ENCODE results near the gene PEF1. TPM values are rescaled to one million over a fixed set of nuclear protein-coding genes. Genes with fewer than 3 reads are reported as not detected.
"Not testable (repeated sequence)": the region's sequence is repeated elsewhere in the genome, so short reads cannot be mapped to it uniquely, and the experiment has no call there.

PEF1 gene
- total RNA-seq, 1 donor from 2014 or later = 57.9 TPM

- Histone ChIP-seq H3K9me3 (ENCODE audit: insufficient read depth, low read depth, low read length) (no peaks in the 10 kb centered on the region), H3K9ac (ENCODE audit: low read length) (no peak overlapping the region), H3K4me1 (ENCODE audit: insufficient read depth, low read length) (peaks cover 23% of the 10 kb centered on the region), H3K27ac (ENCODE audit: low read depth, low read length) (no peak overlapping the region), H2AFZ (ENCODE audit: low read depth, low read length) (no peak overlapping the region), H4K20me1 (ENCODE audit: insufficient read depth, low read length) (no peaks in the 10 kb centered on the region), H3K36me3 (ENCODE audit: insufficient read depth, low read length) (no peaks in the 10 kb centered on the region), H3K4me3 (ENCODE audit: insufficient read depth, low read depth, low read length) (no peak overlapping the region), H3K4me2 (ENCODE audit: low read length) (no peak overlapping the region), H3K27me3 (ENCODE audit: insufficient read depth, low read length) (no peaks in the 10 kb centered on the region), H3K79me2 (ENCODE audit: insufficient read depth, low read length) (no peaks in the 10 kb centered on the region)
- FAIRE-seq = no peak
- Mint-ChIP-seq H3K9me3 (ENCODE audit: unreplicated experiment) (no peaks in the 10 kb centered on the region), H3K27ac (ENCODE audit: unreplicated experiment) (no peak overlapping the region), H3K4me1 (ENCODE audit: low read depth, unreplicated experiment) (peaks cover 9% of the 10 kb centered on the region), H3K36me3 (ENCODE audit: low read depth, unreplicated experiment) (peaks cover 3% of the 10 kb centered on the region), H3K4me3 (ENCODE audit: unreplicated experiment) (no peak overlapping the region), H3K27me3 (ENCODE audit: low read depth, unreplicated experiment) (peaks cover 28% of the 10 kb centered on the region)
- no peak for TF ChIP-seq EZH2 (IDR thresholded peaks at IDR 0.05; ENCODE audit: insufficient read depth, low read length)
- TF ChIP-seq, protein P1, sequence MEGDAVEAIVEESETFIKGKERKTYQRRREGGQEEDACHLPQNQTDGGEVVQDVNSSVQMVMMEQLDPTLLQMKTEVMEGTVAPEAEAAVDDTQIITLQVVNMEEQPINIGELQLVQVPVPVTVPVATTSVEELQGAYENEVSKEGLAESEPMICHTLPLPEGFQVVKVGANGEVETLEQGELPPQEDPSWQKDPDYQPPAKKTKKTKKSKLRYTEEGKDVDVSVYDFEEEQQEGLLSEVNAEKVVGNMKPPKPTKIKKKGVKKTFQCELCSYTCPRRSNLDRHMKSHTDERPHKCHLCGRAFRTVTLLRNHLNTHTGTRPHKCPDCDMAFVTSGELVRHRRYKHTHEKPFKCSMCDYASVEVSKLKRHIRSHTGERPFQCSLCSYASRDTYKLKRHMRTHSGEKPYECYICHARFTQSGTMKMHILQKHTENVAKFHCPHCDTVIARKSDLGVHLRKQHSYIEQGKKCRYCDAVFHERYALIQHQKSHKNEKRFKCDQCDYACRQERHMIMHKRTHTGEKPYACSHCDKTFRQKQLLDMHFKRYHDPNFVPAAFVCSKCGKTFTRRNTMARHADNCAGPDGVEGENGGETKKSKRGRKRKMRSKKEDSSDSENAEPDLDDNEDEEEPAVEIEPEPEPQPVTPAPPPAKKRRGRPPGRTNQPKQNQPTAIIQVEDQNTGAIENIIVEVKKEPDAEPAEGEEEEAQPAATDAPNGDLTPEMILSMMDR (IDR thresholded peaks at IDR 0.05; ENCODE audit: insufficient read depth, low read depth, low read length) = peak; percentile 22
- no peak for DNase-seq (ENCODE audit: low read depth)
Observed at GRCh38 chr1:31587720-31588423, 56.8 kb downstream of the PEF1 start.

GRCh38 chr1:31587328-31587699 is 57.4 kb downstream of the PEF1 start:
- not testable (repeated sequence) for H3K36me3 Mint-ChIP-seq (ENCODE audit: low read depth, unreplicated experiment); DNase-seq (ENCODE audit: low read depth); H3K9me3 Mint-ChIP-seq (ENCODE audit: unreplicated experiment); H3K9ac ChIP-seq (ENCODE audit: low read length); H3K79me2 ChIP-seq (ENCODE audit: insufficient read depth, low read length); FAIRE-seq; H3K9me3 ChIP-seq (ENCODE audit: insufficient read depth, low read depth, low read length); H3K27ac ChIP-seq (ENCODE audit: low read depth, low read length); H3K36me3 ChIP-seq (ENCODE audit: insufficient read depth, low read length); H3K27me3 ChIP-seq (ENCODE audit: insufficient read depth, low read length); H3K27ac Mint-ChIP-seq (ENCODE audit: unreplicated experiment); H3K4me2 ChIP-seq (ENCODE audit: low read length); H3K4me1 Mint-ChIP-seq (ENCODE audit: low read depth, unreplicated experiment); H2AFZ ChIP-seq (ENCODE audit: low read depth, low read length); H3K4me3 Mint-ChIP-seq (ENCODE audit: unreplicated experiment); H4K20me1 ChIP-seq (ENCODE audit: insufficient read depth, low read length); H3K4me3 ChIP-seq (ENCODE audit: insufficient read depth, low read depth, low read length)
- peaks cover 34% of the 10 kb centered on the region for H3K27me3 Mint-ChIP-seq (ENCODE audit: low read depth, unreplicated experiment)
- peaks cover 23% of the 10 kb centered on the region for H3K4me1 ChIP-seq (ENCODE audit: insufficient read depth, low read length)

DNA sequence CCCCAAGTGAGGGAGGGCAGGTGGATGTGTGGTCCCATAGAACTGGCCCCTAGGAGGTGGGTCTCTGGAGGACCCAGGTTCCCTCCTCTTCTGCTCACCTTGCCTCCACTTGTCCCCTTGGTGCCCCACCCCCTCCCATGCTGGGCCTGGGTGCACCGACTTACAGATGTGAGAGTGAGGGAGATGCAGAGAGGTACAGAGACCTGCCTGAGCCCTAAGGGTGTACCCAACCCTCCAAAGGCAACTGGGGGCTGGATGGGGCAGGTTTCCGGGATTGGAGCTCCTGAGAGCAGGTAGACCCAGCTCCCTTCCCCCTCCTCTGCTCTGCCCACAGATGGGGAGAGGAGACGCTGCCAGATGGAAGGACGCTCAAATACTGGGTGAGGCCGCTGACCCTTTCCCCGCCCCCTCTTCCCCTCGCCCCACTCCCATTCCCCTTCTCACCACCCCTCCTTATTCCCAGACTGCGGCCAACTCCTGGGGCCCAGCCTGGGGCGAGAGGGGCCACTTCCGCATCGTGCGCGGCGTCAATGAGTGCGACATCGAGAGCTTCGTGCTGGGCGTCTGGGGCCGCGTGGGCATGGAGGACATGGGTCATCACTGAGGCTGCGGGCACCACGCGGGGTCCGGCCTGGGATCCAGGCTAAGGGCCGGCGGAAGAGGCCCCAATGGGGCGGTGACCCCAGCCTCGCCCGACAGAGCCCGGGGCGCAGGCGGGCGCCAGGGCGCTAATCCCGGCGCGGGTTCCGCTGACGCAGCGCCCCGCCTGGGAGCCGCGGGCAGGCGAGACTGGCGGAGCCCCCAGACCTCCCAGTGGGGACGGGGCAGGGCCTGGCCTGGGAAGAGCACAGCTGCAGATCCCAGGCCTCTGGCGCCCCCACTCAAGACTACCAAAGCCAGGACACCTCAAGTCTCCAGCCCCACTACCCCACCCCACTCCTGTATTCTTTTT is 58.0 kb downstream of the PEF1 start:
- no peak for DNase-seq (ENCODE audit: low read depth)
- no peak for TF ChIP-seq EZH2 (IDR thresholded peaks at IDR 0.05; ENCODE audit: insufficient read depth, low read length)
- TF ChIP-seq, protein P1 (IDR thresholded peaks at IDR 0.05; ENCODE audit: insufficient read depth, low read depth, low read length) = no peak
- Histone ChIP-seq H4K20me1 (ENCODE audit: insufficient read depth, low read length) (no peaks in the 10 kb centered on the region), H3K4me3 (ENCODE audit: insufficient read depth, low read depth, low read length) (no peak overlapping the region), H3K4me1 (ENCODE audit: insufficient read depth, low read length) (peaks cover 26% of the 10 kb centered on the region), H3K4me2 (ENCODE audit: low read length) (no peak overlapping the region), H3K9me3 (ENCODE audit: insufficient read depth, low read depth, low read length) (no peaks in the 10 kb centered on the region), H3K27ac (ENCODE audit: low read depth, low read length) (no peak overlapping the region), H3K36me3 (ENCODE audit: insufficient read depth, low read length) (no peaks in the 10 kb centered on the region), H2AFZ (ENCODE audit: low read depth, low read length) (no peak overlapping the region), H3K9ac (ENCODE audit: low read length) (no peak overlapping the region), H3K79me2 (ENCODE audit: insufficient read depth, low read length) (no peaks in the 10 kb centered on the region), H3K27me3 (ENCODE audit: insufficient read depth, low read length) (no peaks in the 10 kb centered on the region)
- no peak overlapping the region for H3K4me3 Mint-ChIP-seq (ENCODE audit: unreplicated experiment)
- H3K9me3 Mint-ChIP-seq (ENCODE audit: unreplicated experiment) = no peaks in the 10 kb centered on the region
- peaks cover 7% of the 10 kb centered on the region for H3K4me1 Mint-ChIP-seq (ENCODE audit: low read depth, unreplicated experiment)
- no peak overlapping the region for H3K27ac Mint-ChIP-seq (ENCODE audit: unreplicated experiment)
- FAIRE-seq = no peak
- H3K36me3 Mint-ChIP-seq (ENCODE audit: low read depth, unreplicated experiment) = peaks cover 5% of the 10 kb centered on the region
- H3K27me3 Mint-ChIP-seq (ENCODE audit: low read depth, unreplicated experiment) = peaks cover 35% of the 10 kb centered on the region
